Measurements from ENCODE around the gene PKDCC. TPM values are rescaled to one million over a fixed set of nuclear protein-coding genes. Genes with fewer than 3 reads are reported as not detected.

Gene PKDCC
- polyA plus RNA-seq, 1 donor (not counting 4 experiments of a cell fraction or from before 2014, with no cell fraction given): not detected

DNA sequence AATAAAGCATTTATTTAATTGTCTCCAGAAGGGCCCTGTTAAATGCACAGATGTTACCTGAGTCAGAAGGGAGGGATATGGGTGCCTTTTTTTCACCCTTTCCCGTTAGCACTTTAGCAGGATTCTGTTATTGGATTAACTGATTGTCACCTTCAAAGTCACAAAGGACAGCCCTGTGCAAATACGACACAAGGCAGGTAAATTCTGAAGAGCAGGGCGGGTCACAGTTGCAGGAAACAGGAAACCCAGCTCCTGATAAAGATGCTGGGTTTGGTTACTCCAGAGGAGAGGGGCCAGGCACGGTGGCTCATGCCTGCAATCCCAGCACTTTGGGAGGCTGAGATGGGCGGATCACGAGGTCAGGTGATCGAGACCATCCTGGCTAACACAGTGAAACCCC, 11.4 kb upstream of the PKDCC start:
- no peak overlapping the region for H3K4me3 ChIP-seq (ENCODE audit: control insufficient read depth in 2 of 3, extremely low read depth in 1 of 3, insufficient read depth in 2 of 3, low read depth in 1 of 3, low read length in 3 of 3)
- no peaks in the 10 kb centered on the region for H3K4me1 ChIP-seq (ENCODE audit: control insufficient read depth, extremely low read depth, insufficient read depth, low read length)
- no peaks in the 10 kb centered on the region for H3K9me3 ChIP-seq (ENCODE audit: control insufficient read depth, low read depth, low read length)
- dilution Hi-C loops (cut with MboI; ENCODE audit: extremely low pct_ligation_motif_present, low sequenced_read_pairs): no loop called here
- TF ChIP-seq EZH2 (IDR thresholded peaks at IDR 0.05; ENCODE audit: low read length): no peak
- TF ChIP-seq, protein P1, sequence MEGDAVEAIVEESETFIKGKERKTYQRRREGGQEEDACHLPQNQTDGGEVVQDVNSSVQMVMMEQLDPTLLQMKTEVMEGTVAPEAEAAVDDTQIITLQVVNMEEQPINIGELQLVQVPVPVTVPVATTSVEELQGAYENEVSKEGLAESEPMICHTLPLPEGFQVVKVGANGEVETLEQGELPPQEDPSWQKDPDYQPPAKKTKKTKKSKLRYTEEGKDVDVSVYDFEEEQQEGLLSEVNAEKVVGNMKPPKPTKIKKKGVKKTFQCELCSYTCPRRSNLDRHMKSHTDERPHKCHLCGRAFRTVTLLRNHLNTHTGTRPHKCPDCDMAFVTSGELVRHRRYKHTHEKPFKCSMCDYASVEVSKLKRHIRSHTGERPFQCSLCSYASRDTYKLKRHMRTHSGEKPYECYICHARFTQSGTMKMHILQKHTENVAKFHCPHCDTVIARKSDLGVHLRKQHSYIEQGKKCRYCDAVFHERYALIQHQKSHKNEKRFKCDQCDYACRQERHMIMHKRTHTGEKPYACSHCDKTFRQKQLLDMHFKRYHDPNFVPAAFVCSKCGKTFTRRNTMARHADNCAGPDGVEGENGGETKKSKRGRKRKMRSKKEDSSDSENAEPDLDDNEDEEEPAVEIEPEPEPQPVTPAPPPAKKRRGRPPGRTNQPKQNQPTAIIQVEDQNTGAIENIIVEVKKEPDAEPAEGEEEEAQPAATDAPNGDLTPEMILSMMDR (optimal IDR thresholded peaks at IDR 0.05 in 1 of 3, IDR thresholded peaks at IDR 0.05 in 1 of 3, conservative IDR thresholded peaks at IDR 0.05 in 1 of 3; ENCODE audit: extremely low read depth in 1 of 3, insufficient read depth in 2 of 3, low read length in 3 of 3): no peak
- H3K36me3 ChIP-seq (ENCODE audit: control insufficient read depth in 2 of 2, extremely low read depth in 1 of 2, insufficient read depth in 2 of 2, low read length in 2 of 2): no peaks in the 10 kb centered on the region
- H4K20me1 ChIP-seq (ENCODE audit: control insufficient read depth, extremely low read depth, insufficient read depth, low read length): no peaks in the 10 kb centered on the region
- FAIRE-seq (no peak), DNase-seq (ENCODE audit: low read depth, low spot score) (no peak)
- no peak overlapping the region for H3K4me2 ChIP-seq (ENCODE audit: control insufficient read depth, extremely low read depth, insufficient read depth, low read depth, low read length)
- peaks cover 7% of the 10 kb centered on the region for H3K27me3 ChIP-seq (ENCODE audit: control insufficient read depth, extremely low read depth, insufficient read depth, low read length)
- no peak overlapping the region for H3K9ac ChIP-seq (ENCODE audit: control insufficient read depth, extremely low read depth, insufficient read depth, low read length)
- no peak overlapping the region for H2AFZ ChIP-seq (ENCODE audit: control insufficient read depth, low read length)
- H3K79me2 ChIP-seq (ENCODE audit: control insufficient read depth, insufficient read depth, low read length): no peaks in the 10 kb centered on the region
- H3K9me1 ChIP-seq (ENCODE audit: control insufficient read depth, extremely low read depth, insufficient read depth, low read length): no peaks in the 10 kb centered on the region
- no peak overlapping the region for H3K27ac ChIP-seq (ENCODE audit: control insufficient read depth, insufficient read depth, low read length)

DNA sequence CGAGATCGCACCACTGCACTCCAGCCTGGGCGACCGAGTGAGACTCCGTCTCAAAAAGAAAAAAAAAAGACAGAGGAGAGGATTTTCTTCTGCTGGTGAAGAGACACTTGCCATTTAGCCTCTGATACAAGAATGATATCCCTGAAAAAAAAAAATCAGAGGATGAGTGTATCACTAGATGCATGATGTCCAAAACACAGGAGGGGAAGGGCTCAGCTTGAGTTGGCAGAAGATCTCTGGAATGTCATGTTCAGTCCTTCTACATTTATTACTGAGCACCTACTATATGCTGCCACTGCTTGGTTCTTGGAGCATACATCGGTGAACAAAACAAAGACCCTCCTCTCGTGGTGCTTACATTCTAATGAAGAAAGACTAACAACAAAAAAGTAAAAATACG, 10.9 kb upstream of the PKDCC start:
- Histone ChIP-seq H4K20me1 (ENCODE audit: control insufficient read depth, extremely low read depth, insufficient read depth, low read length) (no peaks in the 10 kb centered on the region), H3K27ac (ENCODE audit: control insufficient read depth, insufficient read depth, low read length) (no peak overlapping the region), H3K9ac (ENCODE audit: control insufficient read depth, extremely low read depth, insufficient read depth, low read length) (no peak overlapping the region), H3K4me1 (ENCODE audit: control insufficient read depth, extremely low read depth, insufficient read depth, low read length) (no peaks in the 10 kb centered on the region), H3K9me1 (ENCODE audit: control insufficient read depth, extremely low read depth, insufficient read depth, low read length) (no peaks in the 10 kb centered on the region), H3K27me3 (ENCODE audit: control insufficient read depth, extremely low read depth, insufficient read depth, low read length) (peaks cover 3% of the 10 kb centered on the region), H3K79me2 (ENCODE audit: control insufficient read depth, insufficient read depth, low read length) (no peaks in the 10 kb centered on the region), H3K4me3 (ENCODE audit: control insufficient read depth in 2 of 3, extremely low read depth in 1 of 3, insufficient read depth in 2 of 3, low read depth in 1 of 3, low read length in 3 of 3) (no peak overlapping the region), H2AFZ (ENCODE audit: control insufficient read depth, low read length) (no peak overlapping the region), H3K36me3 (ENCODE audit: control insufficient read depth in 2 of 2, extremely low read depth in 1 of 2, insufficient read depth in 2 of 2, low read length in 2 of 2) (no peaks in the 10 kb centered on the region), H3K4me2 (ENCODE audit: control insufficient read depth, extremely low read depth, insufficient read depth, low read depth, low read length) (no peak overlapping the region), H3K9me3 (ENCODE audit: control insufficient read depth, low read depth, low read length) (no peaks in the 10 kb centered on the region)
- FAIRE-seq (no peak), DNase-seq (ENCODE audit: low read depth, low spot score) (no peak)
- TF ChIP-seq EZH2 (IDR thresholded peaks at IDR 0.05; ENCODE audit: low read length): no peak
- TF ChIP-seq, protein P1 (optimal IDR thresholded peaks at IDR 0.05 in 1 of 3, IDR thresholded peaks at IDR 0.05 in 1 of 3, conservative IDR thresholded peaks at IDR 0.05 in 1 of 3; ENCODE audit: extremely low read depth in 1 of 3, insufficient read depth in 2 of 3, low read length in 3 of 3): no peak
- dilution Hi-C loops (cut with MboI; ENCODE audit: extremely low pct_ligation_motif_present, low sequenced_read_pairs): no loop called here

Data from keratinocyte (primary cell).